Right renal pelvis (tissue), 4 donors: ENCODE data around the gene ABCC4. TPM values are rescaled to one million over a fixed set of nuclear protein-coding genes. Genes with fewer than 3 reads are reported as not detected.

Source experiments
- DNase-seq, 4 donors: peaks; one replicate each; pipeline ENCODE4 v3.0.0-alpha.2; 2013; ENCODE audit warnings: low read depth in 4 of 4, low spot score in 3 of 4, missing footprints in 1 of 4
- polyA plus RNA-seq, 4 donors: library from polyadenylated mRNA; unstranded; fragments of 120-200 nt; gene quantifications; one replicate each; pipeline ENCODE4 v1.2.1, GENCODE V29; 2013; ENCODE audit not compliant: insufficient read length in 4 of 4

ABCC4 gene
- polyA plus RNA-seq, 4 donors = 19.3 to 24.0 (median 22.4) TPM

DNA sequence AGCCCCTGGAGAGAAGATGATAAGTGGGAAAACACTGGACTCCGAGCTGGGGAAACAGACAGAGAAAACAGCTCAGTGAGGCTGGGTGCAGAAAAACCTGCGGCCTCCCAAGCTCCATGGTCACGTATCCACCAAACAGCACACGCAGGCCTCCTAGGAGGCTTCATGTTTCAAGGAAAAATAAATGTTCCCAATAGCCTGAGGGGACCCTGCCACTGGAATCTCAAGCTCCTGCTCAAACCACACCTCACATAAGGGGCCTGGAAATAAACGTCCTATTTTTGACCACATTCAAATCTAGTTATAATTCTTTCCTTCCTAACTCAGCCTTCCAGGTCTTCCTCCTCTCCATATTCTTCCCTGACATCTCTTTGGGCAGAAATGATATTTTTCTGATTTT is 225.7 kb downstream of the ABCC4 start:
- no peak for DNase-seq

DNA sequence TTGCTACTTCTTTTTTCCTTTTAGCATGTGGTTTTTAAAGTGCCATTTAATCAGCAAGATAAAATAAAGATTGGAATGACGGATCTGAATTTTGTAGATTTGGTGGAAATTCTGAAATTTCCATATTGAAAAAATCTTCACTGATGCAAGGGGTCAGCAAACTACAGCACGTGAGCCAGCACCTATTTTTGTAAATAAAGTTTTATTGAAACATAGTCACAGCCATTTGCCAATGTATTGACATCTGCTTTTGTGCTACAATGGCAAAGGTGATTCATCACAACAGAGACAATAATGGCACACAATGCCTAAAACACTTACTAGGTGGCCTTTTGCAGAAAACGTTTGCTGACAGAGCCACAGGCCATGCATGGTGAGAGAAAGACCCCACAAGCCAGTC is 226.4 kb downstream of the ABCC4 start:
- no peak for DNase-seq

DNA sequence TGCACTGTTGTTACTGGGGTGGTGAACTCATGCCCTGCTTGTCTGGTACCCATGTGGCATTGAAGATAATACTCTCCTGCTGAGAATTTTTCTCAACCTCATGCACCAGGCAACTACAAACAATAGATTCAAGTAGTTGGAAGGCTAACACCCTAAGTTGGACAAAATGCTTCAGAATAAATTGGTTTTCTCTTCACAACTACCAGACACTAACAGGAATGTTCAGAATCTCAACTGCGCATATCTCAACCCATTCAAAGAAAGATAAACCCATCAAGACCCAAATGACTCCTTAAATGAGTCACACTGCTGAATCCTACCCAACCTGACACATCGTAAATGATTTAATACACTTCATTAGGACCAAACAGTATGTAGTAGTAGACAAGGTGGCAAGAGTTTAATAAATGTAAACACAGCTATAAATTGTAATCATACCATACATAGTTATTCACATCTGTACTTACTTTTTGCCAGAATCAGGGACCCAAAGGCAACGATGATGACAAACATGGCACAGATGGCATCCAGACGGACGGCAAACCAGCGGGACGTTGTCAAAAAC is 227.4 kb downstream of the ABCC4 start:
- DNase-seq = no peak

DNA sequence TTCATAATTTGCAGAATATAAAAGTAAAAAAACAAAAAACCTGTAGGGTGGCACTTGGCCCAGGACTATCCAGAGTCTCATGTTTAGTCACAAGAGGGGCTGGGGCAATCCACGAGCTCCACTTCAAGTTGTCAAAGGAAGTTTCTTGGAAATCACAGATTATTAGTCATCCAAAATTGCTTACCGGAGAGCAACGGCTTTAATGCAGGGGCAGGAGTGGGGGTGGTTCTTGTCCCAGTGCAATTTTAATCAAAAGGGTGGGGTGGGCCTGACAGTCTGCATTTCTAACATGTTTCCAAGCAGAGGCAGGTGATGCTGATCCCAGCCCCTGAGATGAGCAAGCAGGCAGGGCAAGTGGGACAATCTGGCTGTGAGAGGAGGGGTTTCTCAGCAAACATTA is 233.9 kb downstream of the ABCC4 start:
- DNase-seq = no peak

DNA sequence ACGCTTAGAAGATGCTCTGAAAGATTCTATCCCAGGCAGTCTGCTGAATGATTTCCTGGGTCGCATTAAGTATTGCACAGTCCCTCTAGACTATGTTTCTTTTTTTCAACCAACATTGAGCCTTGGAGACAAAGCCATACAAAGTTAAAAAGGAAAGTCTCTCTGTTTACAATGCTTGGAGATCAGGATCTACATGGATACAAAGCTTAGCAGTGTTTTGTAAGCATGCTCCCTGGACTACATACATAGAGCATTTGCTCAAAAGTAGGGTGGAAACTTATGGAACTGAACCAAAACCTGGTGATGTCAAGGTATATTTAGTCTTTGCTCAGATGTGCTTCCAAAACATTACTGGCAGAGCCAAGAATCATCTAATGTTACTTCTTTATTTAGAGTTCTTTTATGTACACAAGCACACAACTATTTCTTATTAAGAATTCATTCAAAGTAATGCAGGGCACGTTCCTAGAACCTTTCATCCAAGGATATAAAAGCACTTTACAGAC is 241.2 kb downstream of the ABCC4 start:
- no peak for DNase-seq

DNA sequence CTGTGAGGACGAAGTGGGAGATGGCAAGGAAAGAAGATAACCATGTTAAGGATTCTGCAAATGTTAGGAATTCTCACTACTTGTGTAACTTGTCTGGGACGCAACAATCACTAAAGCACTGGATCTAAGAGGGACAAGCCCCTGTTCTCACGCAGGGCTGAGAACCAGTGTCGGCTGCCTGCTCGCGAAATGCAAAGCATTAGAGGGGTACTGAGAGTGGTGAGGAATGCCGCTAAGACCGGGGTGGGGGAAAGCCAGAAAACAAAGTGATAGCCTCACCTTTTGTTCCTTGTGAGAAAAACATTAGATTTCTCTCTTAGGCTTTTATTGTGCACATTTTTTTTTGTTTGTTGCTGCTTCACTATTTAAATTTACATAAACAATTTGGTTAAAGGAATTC is 241.9 kb downstream of the ABCC4 start:
- no peak for DNase-seq

DNA sequence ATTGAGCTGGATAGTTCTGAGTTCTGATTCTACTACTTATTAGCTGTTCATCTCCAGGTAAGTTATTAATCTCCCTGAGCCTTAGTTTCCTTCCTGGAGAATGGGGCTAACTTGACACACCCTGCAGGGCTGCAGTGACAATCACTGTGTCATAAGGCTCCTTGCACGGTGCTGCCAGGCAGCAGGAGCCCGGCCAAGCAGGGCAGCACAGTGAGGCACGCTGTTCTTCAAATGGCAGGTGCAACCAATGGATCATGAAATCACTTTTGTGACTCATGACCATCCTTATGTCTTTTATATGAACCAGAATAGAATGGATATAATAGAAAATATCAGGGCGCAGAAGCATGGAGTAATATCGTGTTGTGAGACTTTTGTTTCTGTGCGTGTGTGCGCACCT is 242.6 kb downstream of the ABCC4 start:
- DNase-seq = no peak

DNA sequence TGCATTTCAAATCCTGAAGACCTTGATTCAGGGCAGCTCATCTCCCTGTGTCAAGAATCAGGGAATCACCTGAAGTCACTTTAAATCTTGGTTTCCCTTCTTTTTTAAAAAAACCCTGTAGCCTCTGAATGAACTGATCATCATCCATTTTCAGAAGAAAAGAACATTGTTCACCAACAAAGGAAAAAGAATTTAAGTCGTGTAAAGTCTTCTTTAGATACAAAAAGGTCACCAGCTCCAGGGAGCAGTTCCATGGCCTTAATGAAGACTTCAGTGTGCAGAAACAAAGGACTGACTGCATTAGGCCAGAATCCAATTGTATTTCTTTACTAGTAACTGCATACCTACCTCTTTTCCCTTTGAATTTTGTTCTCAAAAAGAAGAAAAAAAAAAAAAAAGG is 245.0 kb downstream of the ABCC4 start:
- DNase-seq = no peak

DNA sequence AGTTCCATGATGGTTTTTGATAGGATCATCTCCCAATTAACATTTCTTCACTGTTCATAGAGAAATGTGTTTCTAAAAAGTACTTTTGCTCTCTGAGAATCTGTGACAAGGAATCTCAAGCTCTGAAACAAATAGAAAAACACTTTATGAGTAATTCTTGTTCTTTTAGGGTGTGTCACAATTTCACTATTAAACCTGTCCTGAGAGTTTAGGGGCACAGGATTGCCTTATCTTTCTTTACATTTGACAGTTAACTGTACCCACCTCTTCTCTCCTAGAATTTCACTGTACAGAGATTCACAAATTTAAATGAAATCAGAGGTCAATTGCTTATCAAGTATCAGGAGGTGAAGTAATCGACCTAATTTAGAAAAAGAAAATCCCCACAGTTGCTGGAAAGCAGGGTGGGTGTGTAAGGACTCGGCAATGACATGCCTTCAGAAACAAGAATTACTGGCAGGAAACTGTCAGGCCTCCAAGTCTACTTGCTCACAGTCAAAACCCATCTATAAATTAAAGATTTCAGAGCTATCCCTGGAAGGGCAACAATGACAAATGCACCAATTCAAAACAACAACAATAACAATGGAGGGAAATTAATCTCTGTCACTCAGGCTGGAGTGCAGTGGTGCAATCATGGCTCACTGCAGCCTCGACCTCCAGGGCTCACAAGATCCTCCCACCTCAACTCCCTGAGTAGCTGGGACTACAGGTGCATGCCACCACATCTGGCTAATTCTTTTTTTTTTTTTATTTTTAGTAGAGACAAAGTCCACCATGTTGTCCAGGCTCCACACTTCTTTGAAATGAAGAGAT is 250.2 kb downstream of the ABCC4 start:
- no peak for DNase-seq

DNA sequence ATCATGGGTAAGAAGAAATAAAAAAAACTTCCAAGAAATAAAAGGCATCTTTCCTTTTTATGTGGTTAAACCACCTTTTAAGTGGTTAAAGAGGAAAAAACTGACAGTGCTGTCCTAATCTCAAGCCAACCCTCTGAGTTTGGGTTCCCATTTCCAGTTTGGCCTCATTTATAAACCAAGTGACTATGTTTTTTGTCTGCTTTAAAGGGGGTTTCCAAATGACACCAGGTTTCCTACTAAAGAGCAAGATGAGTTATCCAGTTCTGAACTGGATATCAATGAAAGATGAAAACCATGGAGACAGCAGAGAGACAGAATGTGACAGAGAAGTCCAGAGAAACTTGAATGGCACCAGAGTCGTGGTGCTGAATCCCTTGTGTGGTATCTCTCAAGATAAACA is 251.5 kb downstream of the ABCC4 start:
- DNase-seq = no peak

DNA sequence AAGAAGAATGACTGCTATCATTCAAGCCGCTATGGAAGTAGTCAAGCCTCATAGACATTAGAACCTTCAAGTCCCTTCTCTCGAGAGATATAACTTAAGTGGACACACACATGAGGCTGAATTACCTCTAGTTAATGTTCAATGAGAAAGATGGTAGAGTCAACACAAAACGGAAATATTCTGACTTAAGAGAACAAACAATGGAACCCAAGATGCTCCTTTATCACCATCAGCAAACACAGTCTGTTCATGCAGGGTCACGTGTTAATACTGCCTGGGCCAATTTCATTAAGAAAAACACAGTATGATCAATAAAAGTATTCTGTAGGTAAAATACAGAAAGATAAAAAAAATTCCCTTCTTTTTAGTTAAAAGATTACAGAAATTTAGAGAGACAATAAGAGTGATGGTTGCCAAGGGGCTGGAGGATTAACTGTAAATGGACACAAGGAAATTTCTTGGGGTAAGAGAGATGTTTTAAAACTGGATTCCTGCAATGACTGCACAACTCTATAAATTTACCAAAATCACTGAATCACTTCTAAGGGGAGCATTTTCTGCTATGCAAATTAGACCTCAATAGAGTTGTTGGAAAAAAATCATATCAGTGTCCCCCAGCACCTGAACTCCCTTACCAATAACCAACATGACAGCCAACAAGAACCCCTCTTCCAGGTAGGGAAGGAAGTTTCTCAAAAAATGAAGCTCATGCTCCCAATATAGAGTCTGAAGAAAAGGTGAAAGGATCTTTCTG is 256.6 kb downstream of the ABCC4 start:
- DNase-seq = no peak

DNA sequence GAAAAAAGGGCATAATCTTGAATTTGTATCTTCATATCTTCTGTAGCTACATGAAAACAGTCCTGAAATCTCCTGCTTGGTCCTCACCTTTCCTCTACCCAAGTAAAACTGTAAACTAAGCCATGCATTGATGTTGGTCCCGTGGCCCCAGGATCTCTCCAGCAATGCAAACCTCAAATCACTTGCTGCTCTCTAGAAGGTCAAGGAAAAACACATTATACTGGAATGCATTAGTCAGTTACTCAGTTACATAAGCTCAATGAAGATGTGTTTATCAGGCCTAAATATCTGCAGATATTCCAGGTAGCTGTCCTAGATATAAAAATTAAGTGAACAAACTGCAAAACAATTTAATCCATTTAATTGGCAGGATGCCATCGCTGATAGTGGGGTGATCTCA is 261.8 kb downstream of the ABCC4 start:
- no peak for DNase-seq

DNA sequence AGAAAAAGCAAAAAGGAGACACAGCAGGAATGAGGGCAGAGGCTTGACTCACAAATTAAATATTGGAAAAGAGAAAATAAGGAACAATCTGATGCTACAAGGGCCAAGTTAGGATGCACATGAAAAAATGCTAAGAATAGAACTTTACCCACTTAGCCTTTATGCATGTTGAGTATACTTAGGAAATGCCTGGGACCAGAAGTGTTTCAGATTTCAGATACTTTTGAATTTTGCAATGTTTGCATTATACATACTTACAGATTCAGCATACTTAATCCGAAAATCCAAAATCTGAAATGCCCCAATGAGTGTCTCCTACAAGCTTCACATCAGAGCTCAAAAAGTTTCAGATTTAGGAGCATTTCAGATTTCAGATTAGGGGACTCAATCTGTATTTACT is 262.3 kb downstream of the ABCC4 start:
- DNase-seq = no peak

DNA sequence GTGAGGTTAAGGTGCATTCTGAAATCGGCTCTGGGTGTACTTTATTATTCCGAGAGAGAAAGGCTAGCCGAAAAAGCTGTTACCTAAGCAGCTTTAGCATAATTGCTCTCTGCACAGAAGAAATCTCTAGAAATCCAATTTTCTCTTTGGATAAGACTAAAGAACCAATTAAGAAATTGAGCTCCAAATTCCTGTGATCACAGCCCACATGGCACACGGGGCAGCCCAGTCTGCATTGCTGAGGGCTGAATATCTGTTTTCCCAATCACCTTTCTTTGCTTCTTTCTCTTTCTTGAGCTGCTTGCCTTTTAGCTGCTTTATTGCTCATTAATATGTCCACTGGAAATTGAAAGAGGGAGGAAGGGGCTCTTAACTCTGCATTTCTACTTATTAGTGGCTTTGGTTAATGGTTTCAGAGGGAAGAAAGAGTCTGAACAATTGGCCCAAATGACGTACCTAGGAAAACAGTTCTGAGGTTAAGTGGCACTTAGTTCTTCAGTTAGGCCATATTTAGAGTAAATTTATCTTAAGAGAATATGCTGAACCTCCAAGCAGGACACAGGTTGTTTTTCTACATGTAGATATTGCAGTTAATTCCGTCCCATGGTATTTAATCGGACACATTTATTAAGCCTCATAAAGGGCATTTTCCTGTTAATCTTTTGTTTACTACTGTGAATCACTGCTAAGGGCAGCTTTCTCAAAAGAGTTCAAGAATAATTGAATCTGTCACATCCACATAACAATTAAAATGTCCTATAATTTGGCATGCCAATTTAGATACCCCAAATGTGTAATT is 265.7 kb downstream of the ABCC4 start:
- DNase-seq = no peak

DNA sequence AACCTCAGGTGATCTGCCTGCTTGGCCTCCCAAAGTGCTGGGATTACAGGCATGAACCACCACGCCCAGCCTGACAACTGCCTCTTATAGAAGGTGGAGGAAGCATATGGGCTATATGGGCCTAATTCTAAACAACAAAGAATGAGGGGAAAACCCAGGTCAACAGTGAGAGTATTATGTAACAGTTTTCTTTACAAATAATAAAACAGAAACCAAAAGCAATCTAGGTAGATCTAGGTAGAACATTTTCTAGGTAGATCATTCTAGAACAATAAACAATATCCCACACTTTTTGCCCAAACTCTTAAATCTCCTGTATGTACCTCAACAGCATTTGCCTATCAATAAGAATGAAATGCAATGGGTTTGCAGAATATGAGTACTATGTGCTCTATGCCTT is 267.4 kb downstream of the ABCC4 start:
- DNase-seq = no peak

DNA sequence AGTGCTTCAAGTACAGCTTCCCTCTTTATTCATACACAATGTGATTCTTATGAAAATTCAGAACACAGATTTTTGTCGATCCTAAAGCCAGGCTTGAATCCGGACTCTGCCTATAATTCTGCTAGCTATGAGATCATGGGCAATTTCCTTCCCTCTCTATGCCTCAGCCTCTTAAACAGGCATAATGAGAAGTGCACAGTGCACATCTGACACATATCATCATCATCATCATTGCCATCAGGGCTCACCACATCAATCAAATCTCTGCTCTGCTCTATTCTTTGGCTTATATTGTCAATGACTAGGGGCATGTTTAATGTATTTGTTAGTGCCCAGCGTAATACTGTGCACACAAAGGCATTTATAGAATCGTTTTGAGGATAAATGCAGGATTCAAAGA is 269.1 kb downstream of the ABCC4 start:
- no peak for DNase-seq

DNA sequence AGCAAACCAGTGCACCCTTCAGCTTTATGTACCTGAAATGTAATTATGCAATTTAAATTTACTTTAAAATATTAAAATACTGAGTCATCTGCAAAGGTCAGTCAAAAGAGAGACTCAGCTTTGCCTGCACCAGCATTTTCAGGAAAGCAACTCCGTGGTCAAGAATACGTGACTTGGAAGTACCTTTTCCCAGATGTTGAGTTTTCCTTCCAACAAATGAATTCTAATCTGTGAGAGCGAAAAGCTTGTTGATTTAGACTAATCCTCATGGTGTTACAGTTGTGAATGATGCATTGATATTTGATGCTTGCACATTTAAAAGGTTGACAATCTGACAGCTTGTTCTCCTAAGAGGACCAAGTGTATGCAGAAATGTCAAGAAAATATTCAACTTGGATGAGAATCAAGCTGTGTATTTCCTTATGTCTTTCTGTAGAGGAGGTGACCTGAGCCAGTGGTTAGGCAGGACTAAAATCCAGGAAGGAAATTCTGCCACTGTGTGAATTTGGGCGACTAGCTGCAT is 270.4 kb downstream of the ABCC4 start:
- no peak for DNase-seq

DNA sequence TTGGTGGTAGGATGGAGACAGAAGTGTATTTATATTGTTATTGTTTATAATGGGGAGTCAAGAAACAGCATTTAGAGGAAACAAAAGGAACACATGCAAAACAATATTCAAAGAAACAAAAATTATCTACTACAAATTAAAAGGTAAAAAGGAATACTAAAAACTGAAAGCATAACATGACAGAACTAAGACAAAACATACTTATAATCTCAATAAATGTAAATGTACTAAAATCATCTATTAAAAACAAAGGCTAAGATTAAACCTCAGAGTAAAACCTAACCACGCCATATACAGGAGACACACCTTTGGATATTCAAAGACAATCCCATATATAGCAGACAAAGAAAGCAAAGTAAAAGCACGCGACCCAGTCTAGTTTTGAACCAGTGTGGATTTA is 273.6 kb downstream of the ABCC4 start:
- DNase-seq = no peak

DNA sequence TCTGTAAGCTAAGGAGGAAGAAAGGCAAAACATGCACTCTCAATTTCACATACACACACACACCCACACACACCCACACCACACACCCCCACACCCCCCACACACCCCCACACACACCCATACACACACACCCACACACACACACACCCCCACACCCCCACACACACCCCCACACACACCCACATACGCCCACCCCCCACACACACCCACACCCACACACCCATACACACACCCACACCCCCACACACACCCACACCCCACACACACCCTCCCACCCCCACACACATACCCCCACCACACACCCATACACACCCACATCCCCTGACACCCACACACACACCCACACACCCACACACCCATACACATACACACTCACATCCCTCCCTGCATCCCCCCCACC is 276.1 kb downstream of the ABCC4 start:
- DNase-seq = no peak

DNA sequence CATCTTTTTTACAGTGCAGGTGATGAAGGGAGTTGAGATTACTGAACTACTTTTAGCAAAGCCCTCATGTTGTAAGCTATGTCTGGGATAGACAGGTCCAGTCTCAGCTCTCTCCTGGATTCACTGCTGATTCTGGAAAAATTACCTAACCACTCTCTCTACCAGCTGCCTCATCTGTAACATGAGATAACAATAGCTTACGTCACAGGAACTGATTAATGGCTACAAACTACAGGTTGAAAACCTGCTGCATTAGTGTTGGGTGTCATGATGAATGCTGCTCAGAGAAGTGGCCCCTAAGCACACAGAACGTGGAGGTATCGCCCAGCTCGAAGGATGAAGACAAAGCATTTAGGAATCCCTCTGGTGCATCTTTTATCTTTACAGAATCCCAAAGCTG is 277.8 kb downstream of the ABCC4 start:
- no peak for DNase-seq
